HG03521 (cell line): ENCODE data around the gene ADIPOR2.

Source experiments
- ATAC-seq: cut with Tn5 transposase; IDR thresholded peaks from one replicate; pipeline ENCODE4 v1.9.1; 2021; ENCODE audit warnings: mild to moderate bottlenecking, moderate library complexity; ENCODE audit not compliant: unreplicated experiment

The ADIPOR2 gene

GRCh38 chr12:1826867-1827705, 136.2 kb downstream of the ADIPOR2 start:
- no peak for ATAC-seq

- ATAC-seq, result no peak
Measured at GRCh38 chr12:1827826-1828805, 137.2 kb downstream of the ADIPOR2 start.

GRCh38 chr12:1828856-1829255, 138.0 kb downstream of the ADIPOR2 start:
- ATAC-seq, result no peak

GRCh38 chr12:1829306-1829900, 138.5 kb downstream of the ADIPOR2 start:
- ATAC-seq, result no peak

- ATAC-seq, result no peak
Measured at GRCh38 chr12:1830401-1830845, 139.6 kb downstream of the ADIPOR2 start.

GRCh38 chr12:1830981-1831963, 140.4 kb downstream of the ADIPOR2 start:
- no peak for ATAC-seq

GRCh38 chr12:1832801-1833595, 142.1 kb downstream of the ADIPOR2 start:
- ATAC-seq, result no peak

- no peak for ATAC-seq
Measured at GRCh38 chr12:1833596-1834028, 142.7 kb downstream of the ADIPOR2 start.

GRCh38 chr12:1834186-1834925, 143.5 kb downstream of the ADIPOR2 start:
- ATAC-seq, result no peak

GRCh38 chr12:1835211-1836131, 144.6 kb downstream of the ADIPOR2 start:
- no peak for ATAC-seq

- no peak for ATAC-seq
Measured at GRCh38 chr12:1836241-1836803, 145.5 kb downstream of the ADIPOR2 start.

- ATAC-seq, result no peak
Measured at GRCh38 chr12:1836854-1837421, 146.1 kb downstream of the ADIPOR2 start.

- no peak for ATAC-seq
Measured at GRCh38 chr12:1837541-1838204, 146.8 kb downstream of the ADIPOR2 start.
